MG63 (cell line): ENCODE measurements around the gene ZNF836. TPM values are rescaled to one million over a fixed set of nuclear protein-coding genes. Genes with fewer than 3 reads are reported as not detected.
A peak's percentile ranks its signal among the peaks of the same experiment; 100 is the strongest.

Experiments
- DNase-seq: peaks from one replicate; pipeline ENCODE4 v3.0.0-alpha.2; 2020
- H3K27me3 ChIP-seq: fragments of 250-450 bp; sonication (Bioruptor Pico); 2 replicates; pipeline ENCODE4 v1.5.1; 2020; ENCODE audit warnings: mild to moderate bottlenecking, moderate library complexity
- H3K36me3 ChIP-seq: fragments of 250-450 bp; sonication (Bioruptor Pico); 2 replicates; pipeline ENCODE4 v1.5.1; 2020; ENCODE audit warnings: mild to moderate bottlenecking, moderate library complexity
- H3K4me3 ChIP-seq: fragments of 250-450 bp; sonication (Bioruptor Pico); 2 replicates; pipeline ENCODE4 v1.5.1; 2020; ENCODE audit warnings: mild to moderate bottlenecking, moderate library complexity
- H3K9me3 ChIP-seq: fragments of 250-450 bp; sonication (Bioruptor Pico); 2 replicates; pipeline ENCODE4 v1.5.1; 2020; ENCODE audit warnings: mild to moderate bottlenecking, moderate library complexity
- total RNA-seq: library from RNA; depleted of rRNA; stranded (reverse); fragments of >200 nt; shearing (Covaris generic); gene quantifications from 2 replicates; pipeline ENCODE4 v1.2.3, GENCODE V29; 2014; ENCODE audit warnings: low replicate concordance

Gene ZNF836
- total RNA-seq, 1 experiment from 2014 or later: 4.0 TPM

- Histone ChIP-seq H3K36me3 (peaks cover 51% of the 10 kb centered on the region), H3K9me3 (no peaks in the 10 kb centered on the region; the same call in 1 of the 2 replicates), H3K4me3 (peak overlapping the region; percentile 89), H3K27me3 (no peaks in the 10 kb centered on the region)
- no peak for DNase-seq
These were observed 20.0 kb upstream of the ZNF836 start for GRCh38 chr19:52191389-52191788.

DNA sequence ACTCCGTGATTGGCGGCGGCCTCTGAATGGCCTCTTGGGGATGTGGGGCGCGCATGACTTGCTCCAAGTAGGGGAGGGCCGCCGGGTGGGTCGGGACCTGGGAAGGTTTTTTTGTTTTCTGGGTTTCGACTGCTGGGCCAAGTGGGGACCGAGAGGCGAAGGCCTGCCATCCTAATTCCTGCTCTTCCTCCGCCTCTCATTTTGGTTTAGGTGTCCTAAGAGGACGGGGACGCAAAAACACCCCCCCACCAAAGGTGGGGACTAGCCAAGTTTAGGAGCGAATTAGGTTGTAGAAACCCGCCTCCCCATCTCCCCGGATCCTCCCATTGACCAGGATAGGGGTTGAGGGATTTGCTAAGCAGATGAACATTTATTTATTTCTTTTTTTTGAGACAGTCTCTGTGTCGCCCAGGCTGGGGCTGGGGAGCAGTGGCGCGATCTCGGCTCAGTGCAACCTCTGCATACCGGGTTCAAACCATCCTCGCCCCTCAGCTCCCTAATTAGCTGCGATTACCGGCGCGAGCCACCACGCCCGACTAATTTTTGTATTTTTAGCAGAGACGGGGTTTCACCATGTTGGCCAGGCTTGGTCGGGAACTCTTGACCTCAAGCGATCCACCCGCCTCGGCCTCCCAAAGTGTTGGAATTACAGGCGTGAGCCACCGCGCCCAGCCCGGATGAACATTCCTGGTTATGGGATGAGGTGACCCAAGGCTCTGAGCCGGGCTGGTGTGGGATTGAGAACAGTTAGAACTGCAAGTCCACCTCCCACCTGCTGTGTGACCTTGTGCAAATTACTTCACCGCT, 19.3 kb upstream of the ZNF836 start:
- H3K27me3 ChIP-seq: no peaks in the 10 kb centered on the region
- peak; percentile 58 for DNase-seq
- H3K36me3 ChIP-seq: peaks cover 44% of the 10 kb centered on the region
- no peaks in the 10 kb centered on the region; the same call in 1 of the 2 replicates for H3K9me3 ChIP-seq
- peak overlapping the region; percentile 89 for H3K4me3 ChIP-seq

DNA sequence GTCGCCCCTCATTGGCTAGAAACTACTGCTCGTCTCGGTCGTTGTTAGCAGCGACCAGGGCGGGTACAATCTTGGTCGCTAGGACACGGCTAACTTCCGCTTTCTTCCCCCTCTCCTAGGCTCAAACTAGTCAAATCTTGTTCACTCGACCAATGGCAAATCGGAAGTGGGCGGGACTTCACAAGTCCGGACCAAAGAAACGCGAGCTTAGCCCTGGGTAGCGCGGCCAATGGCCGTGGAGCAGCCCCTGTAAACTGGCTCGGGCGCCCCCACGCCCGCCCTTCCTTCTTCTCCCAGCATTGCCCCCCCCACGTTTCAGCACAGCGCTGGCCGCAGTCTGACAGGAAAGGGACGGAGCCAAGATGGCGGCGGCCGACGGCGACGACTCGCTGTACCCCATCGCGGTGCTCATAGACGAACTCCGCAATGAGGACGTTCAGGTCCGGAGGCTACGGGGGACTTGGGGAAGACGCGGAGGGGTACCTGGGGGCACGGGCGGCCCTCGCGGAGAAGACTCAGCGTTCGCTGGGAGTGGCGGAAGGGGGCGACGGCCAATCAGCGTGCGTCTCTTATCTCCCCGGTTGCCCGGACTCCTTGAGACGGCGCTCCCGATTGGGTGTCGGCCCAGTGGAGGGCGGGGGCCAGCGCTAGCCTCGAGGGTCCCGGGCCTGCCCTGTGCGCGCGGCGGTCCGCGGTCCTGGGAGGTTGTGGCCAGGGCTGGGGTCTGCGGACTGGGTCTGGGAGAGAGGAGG, 18.5 kb upstream of the ZNF836 start, which contains the start of gene PPP2R1A:
Gene PPP2R1A (plus strand): TSS at position 318 of the 752 bp plus-strand sequence. CDS start 45 bp downstream, at position 363.
- H3K27me3 ChIP-seq: no peaks in the 10 kb centered on the region
- peak; percentile 100 for DNase-seq
- peaks cover 36% of the 10 kb centered on the region for H3K36me3 ChIP-seq
- no peaks in the 10 kb centered on the region; the same call in 1 of the 2 replicates for H3K9me3 ChIP-seq
- H3K4me3 ChIP-seq: peak within 1 kb of the TSS; percentile 89

GRCh38 chr19:52188822-52189734, 17.7 kb upstream of the ZNF836 start:
- H3K36me3 ChIP-seq: peaks cover 33% of the 10 kb centered on the region
- no peaks in the 10 kb centered on the region; the same call in 1 of the 2 replicates for H3K9me3 ChIP-seq
- no peaks in the 10 kb centered on the region for H3K27me3 ChIP-seq
- H3K4me3 ChIP-seq: peak overlapping the region; percentile 44
- DNase-seq: no peak

GRCh38 chr19:52187407-52187806, 16.0 kb upstream of the ZNF836 start:
- no peak overlapping the region for H3K4me3 ChIP-seq
- H3K9me3 ChIP-seq: no peaks in the 10 kb centered on the region; the same call in 1 of the 2 replicates
- H3K27me3 ChIP-seq: no peaks in the 10 kb centered on the region
- DNase-seq: no peak
- peaks cover 20% of the 10 kb centered on the region for H3K36me3 ChIP-seq

GRCh38 chr19:52176574-52176973, 5.2 kb upstream of the ZNF836 start:
- Histone ChIP-seq H3K36me3 (no peaks in the 10 kb centered on the region), H3K27me3 (no peaks in the 10 kb centered on the region), H3K4me3 (no peak overlapping the region), H3K9me3 (peaks cover 8% of the 10 kb centered on the region)
- no peak for DNase-seq

DNA sequence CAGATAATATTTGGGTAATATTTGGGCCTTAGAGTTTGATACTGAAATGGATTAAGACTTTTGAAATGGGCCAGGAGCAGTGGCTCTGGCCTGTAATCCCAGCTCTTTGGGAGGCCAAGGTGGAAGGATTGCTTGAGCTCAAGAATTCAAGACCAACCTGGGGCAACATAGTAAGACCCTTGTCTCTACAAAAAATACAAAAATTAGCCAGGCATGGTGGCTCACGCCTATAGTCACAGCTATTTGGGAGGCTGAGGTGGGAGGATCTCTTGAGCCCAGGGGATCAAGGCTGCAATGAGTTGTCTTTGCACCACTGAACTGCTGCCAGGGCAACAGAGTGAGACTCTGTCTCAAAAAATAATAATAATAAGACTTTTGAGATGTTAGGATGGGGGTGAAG, 926 bp upstream of the ZNF836 start:
- Histone ChIP-seq H3K4me3 (peak overlapping the region; percentile 63; the same call in 1 of the 2 replicates), H3K9me3 (peaks cover 8% of the 10 kb centered on the region), H3K36me3 (peaks cover 17% of the 10 kb centered on the region), H3K27me3 (no peaks in the 10 kb centered on the region)
- no peak for DNase-seq

- H3K9me3 ChIP-seq: peaks cover 8% of the 10 kb centered on the region
- H3K27me3 ChIP-seq: no peaks in the 10 kb centered on the region
- peak overlapping the region; percentile 63 for H3K4me3 ChIP-seq
- DNase-seq: peak; percentile 7
- peaks cover 19% of the 10 kb centered on the region for H3K36me3 ChIP-seq
These were observed 529 bp downstream of the ZNF836 start for GRCh38 chr19:52170863-52171320.

DNA sequence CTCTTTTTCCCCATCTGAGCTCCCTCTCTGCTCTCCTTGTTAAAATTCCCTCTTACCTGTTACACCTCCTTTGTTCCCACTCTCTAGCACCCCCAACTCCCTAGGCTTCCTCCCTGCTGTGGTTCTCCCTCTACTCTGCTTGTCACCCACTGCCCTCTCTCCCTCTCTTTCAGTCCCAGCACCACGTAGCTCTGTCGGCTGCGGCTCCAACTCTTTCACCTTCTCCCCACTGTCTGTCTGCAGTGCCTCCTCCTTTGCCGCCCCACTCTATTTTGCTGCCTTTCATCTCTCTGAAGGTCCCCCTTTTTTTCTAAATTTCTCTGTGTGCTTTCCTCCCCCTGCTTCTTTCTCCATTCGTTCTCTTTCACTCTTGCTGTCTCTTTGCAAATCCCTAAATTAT, 1.1 kb downstream of the ZNF836 start:
- H3K9me3 ChIP-seq: peaks cover 8% of the 10 kb centered on the region
- no peak for DNase-seq
- H3K36me3 ChIP-seq: peaks cover 19% of the 10 kb centered on the region
- no peaks in the 10 kb centered on the region for H3K27me3 ChIP-seq
- no peak overlapping the region; the same call in 1 of the 2 replicates for H3K4me3 ChIP-seq

- Histone ChIP-seq H3K36me3 (peaks cover 15% of the 10 kb centered on the region), H3K4me3 (no peak overlapping the region), H3K27me3 (no peaks in the 10 kb centered on the region), H3K9me3 (peaks cover 61% of the 10 kb centered on the region)
- no peak for DNase-seq
These were observed 15.6 kb downstream of the ZNF836 start for GRCh38 chr19:52155596-52156359.

DNA sequence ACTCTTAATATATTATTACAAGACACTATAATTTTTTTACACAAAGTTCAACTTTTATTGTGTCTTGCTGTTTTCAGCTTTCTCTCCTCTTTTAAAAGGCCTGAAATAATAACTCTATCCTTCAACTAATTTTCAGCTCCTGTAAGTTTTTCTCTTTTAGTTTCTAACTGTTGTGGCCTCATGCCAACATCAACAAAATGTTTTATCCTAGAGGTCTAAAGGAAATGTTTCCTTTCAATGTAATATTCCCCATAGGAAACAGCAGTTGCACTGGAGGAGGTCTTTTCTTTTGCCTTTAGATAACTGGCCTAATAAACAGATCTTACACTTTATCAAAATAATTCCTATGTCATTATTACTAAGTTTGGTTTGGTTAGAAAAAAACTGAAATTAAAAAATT, 23.2 kb downstream of the ZNF836 start:
- H3K9me3 ChIP-seq: peaks cover 40% of the 10 kb centered on the region
- H3K4me3 ChIP-seq: no peak overlapping the region
- DNase-seq: no peak
- no peaks in the 10 kb centered on the region for H3K27me3 ChIP-seq
- H3K36me3 ChIP-seq: no peaks in the 10 kb centered on the region

DNA sequence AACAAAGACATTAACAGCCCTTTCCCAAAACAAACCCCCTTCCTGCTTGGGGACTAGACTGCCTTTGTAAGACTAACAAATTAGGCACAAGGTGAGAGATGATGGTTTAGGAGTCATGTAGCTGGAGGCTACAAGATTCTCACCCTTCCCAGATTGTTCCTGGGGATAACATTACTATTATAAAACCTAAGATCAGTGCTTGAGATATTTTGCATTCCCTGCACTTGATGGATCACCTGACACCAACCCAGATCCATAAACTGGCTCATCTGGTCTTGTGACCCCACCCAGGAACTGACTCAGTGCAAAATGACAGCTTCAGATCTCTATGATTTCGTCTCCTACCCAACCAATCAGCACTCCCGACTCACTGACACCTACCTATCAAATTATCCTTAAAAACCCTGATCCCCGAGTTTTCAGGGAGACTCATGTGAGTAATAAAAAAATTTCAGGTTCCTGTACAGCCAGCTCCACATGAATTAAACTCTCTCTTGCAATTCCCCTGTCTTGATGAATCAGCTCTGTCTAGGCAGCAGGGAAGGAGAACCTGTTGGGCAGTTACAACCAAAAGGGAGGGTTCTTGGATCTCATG, 29.3 kb downstream of the ZNF836 start:
- Histone ChIP-seq H3K4me3 (no peak overlapping the region), H3K9me3 (peaks cover 22% of the 10 kb centered on the region), H3K27me3 (no peaks in the 10 kb centered on the region), H3K36me3 (no peaks in the 10 kb centered on the region)
- no peak for DNase-seq

- no peaks in the 10 kb centered on the region for H3K27me3 ChIP-seq
- no peak for DNase-seq
- no peaks in the 10 kb centered on the region for H3K36me3 ChIP-seq
- H3K9me3 ChIP-seq: peaks cover 17% of the 10 kb centered on the region
- H3K4me3 ChIP-seq: no peak overlapping the region
These were observed 30.2 kb downstream of the ZNF836 start for GRCh38 chr19:52141203-52141602.

GRCh38 chr19:52140032-52140710, 31.2 kb downstream of the ZNF836 start:
- Histone ChIP-seq H3K4me3 (peak overlapping the region; percentile 68), H3K36me3 (peaks cover 3% of the 10 kb centered on the region; the same call in 1 of the 2 replicates)

More at GRCh38 chr19:52140032-52140710, 31.2 kb downstream of the ZNF836 start:
- no peak for DNase-seq
- Histone ChIP-seq H3K9me3 (peaks cover 20% of the 10 kb centered on the region), H3K27me3 (no peaks in the 10 kb centered on the region)
